ENCODE results near the gene CHST7. TPM values are rescaled to one million over a fixed set of nuclear protein-coding genes. Genes with fewer than 3 reads are reported as not detected.

Gene CHST7
- polyA plus RNA-seq, 1 donor from 2014 or later = 4.9 TPM

GRCh38 chrX:46607916-46608315 is 34.4 kb downstream of the CHST7 start:
- Histone ChIP-seq H3K9me2 (ENCODE audit: insufficient read depth, low read length) (no peaks in the 10 kb centered on the region), H3K9ac (ENCODE audit: low read length) (no peak overlapping the region), H3K4me2 (ENCODE audit: low read length) (no peak overlapping the region), H3K9me3 (ENCODE audit: low read length) (no peaks in the 10 kb centered on the region), H3K79me2 (replicated peaks; ENCODE audit: insufficient read depth, low read length) (no peaks in the 10 kb centered on the region), H3K27ac (ENCODE audit: low read length) (no peak overlapping the region), H3F3A (ENCODE audit: insufficient read depth, low read length, poor library complexity, severe bottlenecking) (no peaks in the 10 kb centered on the region), H2AFZ (ENCODE audit: low read depth, low read length) (no peak overlapping the region), H3K4me3 (ENCODE audit: low read length) (no peak overlapping the region), H4K20me1 (ENCODE audit: insufficient read depth) (no peaks in the 10 kb centered on the region), H3K27me3 (ENCODE audit: insufficient read depth, low read depth, low read length) (no peaks in the 10 kb centered on the region), H3K36me3 (ENCODE audit: insufficient read depth, low read length) (no peaks in the 10 kb centered on the region)
- TF ChIP-seq EP300 (conservative IDR thresholded peaks at IDR 0.05; ENCODE audit: poor library complexity, severe bottlenecking) (no peak), POLR2AphosphoS5 (IDR thresholded peaks at IDR 0.05) (no peak), EZH2 (IDR thresholded peaks at IDR 0.05; ENCODE audit: borderline replicate concordance, insufficient read depth, low read length, poor library complexity, severe bottlenecking) (no peak), MXI1 (conservative IDR thresholded peaks at IDR 0.05; ENCODE audit: poor library complexity, severe bottlenecking) (no peak), TAF1 (IDR thresholded peaks at IDR 0.05; ENCODE audit: low read depth) (no peak), SMC3 (conservative IDR thresholded peaks at IDR 0.05; ENCODE audit: poor library complexity) (no peak), CTCF (IDR thresholded peaks at IDR 0.05; ENCODE audit: poor library complexity, severe bottlenecking) (no peak), REST (IDR thresholded peaks at IDR 0.05; ENCODE audit: borderline replicate concordance) (no peak), RAD21 (conservative IDR thresholded peaks at IDR 0.05) (no peak)

GRCh38 chrX:46610070-46610658 is 36.6 kb downstream of the CHST7 start:
- Histone ChIP-seq H2AFZ (ENCODE audit: low read depth, low read length) (no peak overlapping the region), H3K9ac (ENCODE audit: low read length) (no peak overlapping the region), H3K36me3 (ENCODE audit: insufficient read depth, low read length) (no peaks in the 10 kb centered on the region), H3K9me2 (ENCODE audit: insufficient read depth, low read length) (no peaks in the 10 kb centered on the region), H4K20me1 (ENCODE audit: insufficient read depth) (no peaks in the 10 kb centered on the region), H3K4me3 (ENCODE audit: low read length) (no peak overlapping the region), H3K27ac (ENCODE audit: low read length) (no peak overlapping the region), H3K79me2 (replicated peaks; ENCODE audit: insufficient read depth, low read length) (no peaks in the 10 kb centered on the region), H3K27me3 (ENCODE audit: insufficient read depth, low read depth, low read length) (no peaks in the 10 kb centered on the region), H3K4me2 (ENCODE audit: low read length) (no peak overlapping the region), H3K9me3 (ENCODE audit: low read length) (no peaks in the 10 kb centered on the region), H3F3A (ENCODE audit: insufficient read depth, low read length, poor library complexity, severe bottlenecking) (no peaks in the 10 kb centered on the region)
- TF ChIP-seq SMC3 (conservative IDR thresholded peaks at IDR 0.05; ENCODE audit: poor library complexity) = no peak
- no peak for TF ChIP-seq TAF1 (IDR thresholded peaks at IDR 0.05; ENCODE audit: low read depth)
- TF ChIP-seq POLR2AphosphoS5 (IDR thresholded peaks at IDR 0.05) = no peak
- no peak for TF ChIP-seq MXI1 (conservative IDR thresholded peaks at IDR 0.05; ENCODE audit: poor library complexity, severe bottlenecking)
- TF ChIP-seq CTCF (IDR thresholded peaks at IDR 0.05; ENCODE audit: poor library complexity, severe bottlenecking) = no peak
- TF ChIP-seq RAD21 (conservative IDR thresholded peaks at IDR 0.05) = no peak
- no peak for TF ChIP-seq EP300 (conservative IDR thresholded peaks at IDR 0.05; ENCODE audit: poor library complexity, severe bottlenecking)
- TF ChIP-seq EZH2 (IDR thresholded peaks at IDR 0.05; ENCODE audit: borderline replicate concordance, insufficient read depth, low read length, poor library complexity, severe bottlenecking) = no peak
- TF ChIP-seq REST (IDR thresholded peaks at IDR 0.05; ENCODE audit: borderline replicate concordance) = no peak

Data from neural cell (in vitro differentiated cells).